ENCODE measurements around the gene XKR7. TPM values are rescaled to one million over a fixed set of nuclear protein-coding genes. Genes with fewer than 3 reads are reported as not detected.
A peak's percentile ranks its signal among the peaks of the same experiment; 100 is the strongest.

The XKR7 gene
- polyA plus RNA-seq, 3 donors from 2014 or later: not detected

DNA sequence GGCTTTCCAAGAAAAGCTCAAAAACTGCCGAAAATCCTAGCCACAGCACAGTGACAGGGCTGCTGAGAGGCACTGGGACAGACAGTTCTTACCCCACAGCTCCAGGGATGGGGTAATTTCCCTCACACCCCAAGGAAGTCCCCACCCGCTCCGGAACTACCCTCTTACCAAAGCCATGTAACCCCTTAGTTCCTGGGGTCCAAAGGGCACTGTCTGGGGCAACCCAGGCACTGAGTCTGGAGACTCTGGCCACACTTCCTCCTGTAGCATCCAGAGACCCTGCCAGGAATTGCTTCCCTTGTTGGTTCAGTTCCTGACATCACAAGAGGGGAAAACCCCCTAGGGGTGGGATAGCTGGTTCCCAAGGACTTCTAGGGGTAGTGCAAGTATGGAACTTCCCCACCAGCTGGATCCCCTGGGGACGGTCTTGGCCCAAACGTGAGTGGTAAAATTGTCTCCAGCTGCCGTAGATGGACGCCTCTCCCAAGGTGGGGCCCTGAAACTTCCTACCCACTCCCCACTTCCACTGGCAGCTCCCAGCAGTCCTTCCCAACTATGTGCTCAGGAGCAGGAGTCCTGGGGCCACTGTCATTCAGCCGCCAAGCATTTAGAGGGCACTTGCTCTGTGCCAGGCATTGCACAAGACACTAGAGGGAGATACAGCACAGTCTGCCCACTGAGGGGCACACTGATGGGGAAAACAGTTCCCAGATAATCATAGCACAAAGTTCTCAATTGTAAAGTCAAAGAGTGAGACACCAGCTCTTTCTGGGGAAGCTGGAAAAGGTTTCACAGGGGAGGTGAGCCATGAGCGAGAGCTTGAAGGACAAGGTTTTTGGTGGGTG, 66.9 kb downstream of the XKR7 start:
- Mint-ChIP-seq H3K27ac (no peak overlapping the region), H3K4me3 (no peak overlapping the region), H3K4me1 (no peaks in the 10 kb centered on the region), H3K27me3 (ENCODE audit: low read depth in 3 of 3) (peaks cover 5 to 19% (median 12%) of the 10 kb centered on the region in 3 donors), H3K9me3 (no peaks in the 10 kb centered on the region), H3K36me3 (no peaks in the 10 kb centered on the region)
- no peak for DNase-seq

GRCh38 chr20:32035426-32035779, 67.5 kb downstream of the XKR7 start:
- no peak for DNase-seq
- Mint-ChIP-seq H3K4me3 (no peak overlapping the region), H3K36me3 (no peaks in the 10 kb centered on the region), H3K9me3 (no peaks in the 10 kb centered on the region), H3K27me3 (ENCODE audit: low read depth in 3 of 3) (peaks cover 5 to 19% (median 12%) of the 10 kb centered on the region in 3 donors), H3K4me1 (no peaks in the 10 kb centered on the region), H3K27ac (no peak overlapping the region)

DNA sequence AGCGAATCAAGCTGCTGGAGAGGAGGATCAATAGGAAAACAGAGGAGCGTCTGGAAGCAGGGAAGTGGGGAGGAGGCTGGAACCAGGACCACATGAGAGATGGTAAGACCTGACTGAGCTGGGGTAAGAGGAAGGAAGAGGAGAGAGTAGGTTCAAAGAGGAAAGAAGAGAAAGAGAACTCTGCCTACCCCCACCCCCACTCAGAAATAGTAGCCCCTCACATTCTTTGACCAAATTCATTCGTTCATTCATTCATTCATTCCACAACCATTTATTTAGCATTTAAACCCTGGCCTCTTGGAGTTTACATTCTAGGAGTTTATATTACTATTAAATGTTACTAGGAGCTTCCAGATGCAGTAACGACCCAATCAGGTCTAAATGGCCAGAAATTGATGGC, 68.3 kb downstream of the XKR7 start:
- H3K4me1 Mint-ChIP-seq: no peaks in the 10 kb centered on the region
- no peaks in the 10 kb centered on the region for H3K9me3 Mint-ChIP-seq
- H3K4me3 Mint-ChIP-seq: no peak overlapping the region
- H3K36me3 Mint-ChIP-seq: no peaks in the 10 kb centered on the region
- peaks cover 5 to 19% (median 15%) of the 10 kb centered on the region in 3 donors for H3K27me3 Mint-ChIP-seq (ENCODE audit: low read depth in 3 of 3)
- H3K27ac Mint-ChIP-seq: no peak overlapping the region
- no peak for DNase-seq

DNA sequence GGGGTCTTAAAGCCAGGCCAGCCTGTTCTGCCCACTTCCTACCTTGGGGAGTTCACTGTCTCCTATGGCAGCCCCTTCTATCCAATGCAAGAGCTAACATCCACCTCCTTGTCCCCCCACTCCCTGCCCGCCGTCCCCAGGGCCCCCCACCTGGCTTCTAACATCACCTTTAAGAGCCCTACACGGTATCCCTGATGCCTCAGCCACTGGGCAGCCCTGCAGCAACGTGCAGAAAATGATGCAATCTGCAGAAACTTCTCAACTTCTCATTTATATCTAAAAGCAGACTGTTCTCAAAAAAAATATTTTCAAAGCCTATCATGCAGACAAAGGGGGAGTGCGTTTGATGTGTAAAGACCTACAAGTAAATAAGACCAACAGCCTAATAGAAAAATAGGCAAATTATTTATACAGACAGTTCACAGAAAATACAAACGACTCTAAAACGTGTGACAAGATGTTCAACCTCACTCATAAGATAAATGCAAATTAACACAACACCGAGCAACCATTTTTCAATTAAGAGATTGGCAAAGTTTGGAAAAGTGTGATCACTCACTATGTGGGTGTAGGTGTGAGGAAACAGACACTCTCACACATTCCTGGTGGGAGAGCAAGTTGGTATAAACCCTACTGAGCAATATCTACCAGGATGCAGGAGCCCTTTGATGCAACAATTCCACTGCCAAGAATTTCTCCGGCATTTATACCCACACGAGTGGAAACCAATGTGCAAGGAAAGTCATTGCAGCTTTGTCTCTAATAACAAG, 69.0 kb downstream of the XKR7 start:
- Mint-ChIP-seq H3K36me3 (no peaks in the 10 kb centered on the region), H3K9me3 (no peaks in the 10 kb centered on the region), H3K4me3 (no peak overlapping the region), H3K4me1 (no peaks in the 10 kb centered on the region), H3K27me3 (ENCODE audit: low read depth in 3 of 3) (peaks cover 5 to 17% (median 16%) of the 10 kb centered on the region in 3 donors), H3K27ac (no peak overlapping the region)
- DNase-seq: no peak

DNA sequence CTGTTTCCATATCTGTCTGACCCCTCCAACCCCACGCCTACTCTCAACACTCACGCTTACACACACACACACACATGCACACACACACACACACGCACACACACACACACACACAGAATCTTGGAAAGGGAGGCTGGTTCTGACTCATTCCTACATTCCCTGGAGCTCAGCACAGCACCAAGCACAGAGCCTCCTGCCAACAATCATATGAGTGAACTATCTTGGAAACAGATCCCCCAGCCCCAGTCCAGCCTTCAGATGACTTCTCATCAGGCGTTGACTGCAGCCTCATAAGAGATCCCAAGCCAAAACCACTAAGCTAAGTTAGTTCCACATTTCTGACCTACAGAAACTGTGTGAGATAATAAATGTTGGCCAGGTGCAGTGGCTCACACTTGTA, 70.0 kb downstream of the XKR7 start:
- no peaks in the 10 kb centered on the region for H3K4me1 Mint-ChIP-seq

GRCh38 chr20:32040142-32040953, 72.4 kb downstream of the XKR7 start:
- peaks cover 8 to 17% (median 9%) of the 10 kb centered on the region in 3 donors for H3K27me3 Mint-ChIP-seq (ENCODE audit: low read depth in 3 of 3)
- H3K4me3 Mint-ChIP-seq: no peak overlapping the region
- H3K27ac Mint-ChIP-seq: no peak overlapping the region

More for the DNA sequence above, 70.0 kb downstream of the XKR7 start:
- H3K27me3 Mint-ChIP-seq (ENCODE audit: low read depth in 3 of 3): peaks cover 8 to 15% (median 12%) of the 10 kb centered on the region in 3 donors
- no peak overlapping the region for H3K27ac Mint-ChIP-seq
- H3K36me3 Mint-ChIP-seq: no peaks in the 10 kb centered on the region
- no peak overlapping the region for H3K4me3 Mint-ChIP-seq
- no peaks in the 10 kb centered on the region for H3K9me3 Mint-ChIP-seq
- no peak for DNase-seq

DNA sequence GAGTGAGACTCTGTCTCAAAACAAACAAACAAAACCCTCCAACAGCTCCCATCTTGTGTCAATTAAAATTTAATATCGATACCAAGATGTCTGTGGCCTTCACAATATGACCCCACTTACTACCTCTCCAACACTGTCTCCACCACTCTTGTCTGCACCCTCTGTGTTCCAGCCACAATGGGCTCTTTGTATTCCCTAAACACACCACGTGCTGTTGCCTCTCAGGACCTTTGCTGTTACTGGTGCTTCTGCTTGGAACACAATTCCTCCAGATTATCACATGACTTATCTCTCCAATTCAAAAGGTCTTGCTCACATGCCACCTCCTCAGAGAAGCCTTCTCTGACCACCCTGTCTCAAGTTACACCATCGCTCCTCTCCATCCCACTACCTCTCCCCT, 78.0 kb downstream of the XKR7 start:
- H3K36me3 Mint-ChIP-seq: no peaks in the 10 kb centered on the region
- peaks cover 5 to 18% (median 14%) of the 10 kb centered on the region in 3 donors for H3K27me3 Mint-ChIP-seq (ENCODE audit: low read depth in 3 of 3)
- no peak overlapping the region for H3K4me3 Mint-ChIP-seq
- no peaks in the 10 kb centered on the region for H3K9me3 Mint-ChIP-seq
- H3K4me1 Mint-ChIP-seq: peaks cover 4 to 5% of the 10 kb centered on the region in 2 donors
- DNase-seq: no peak
- no peak overlapping the region for H3K27ac Mint-ChIP-seq

More at GRCh38 chr20:32040142-32040953, 72.4 kb downstream of the XKR7 start:
- H3K9me3 Mint-ChIP-seq: no peaks in the 10 kb centered on the region
- no peaks in the 10 kb centered on the region for H3K4me1 Mint-ChIP-seq
- no peaks in the 10 kb centered on the region for H3K36me3 Mint-ChIP-seq
- DNase-seq: no peak

- no peak overlapping the region for H3K4me3 Mint-ChIP-seq
- peaks cover 10 to 24% (median 22%) of the 10 kb centered on the region in 3 donors for H3K27me3 Mint-ChIP-seq (ENCODE audit: low read depth in 3 of 3)
- no peaks in the 10 kb centered on the region for H3K36me3 Mint-ChIP-seq
These were observed 82.4 kb downstream of the XKR7 start for GRCh38 chr20:32050324-32050841.

DNA sequence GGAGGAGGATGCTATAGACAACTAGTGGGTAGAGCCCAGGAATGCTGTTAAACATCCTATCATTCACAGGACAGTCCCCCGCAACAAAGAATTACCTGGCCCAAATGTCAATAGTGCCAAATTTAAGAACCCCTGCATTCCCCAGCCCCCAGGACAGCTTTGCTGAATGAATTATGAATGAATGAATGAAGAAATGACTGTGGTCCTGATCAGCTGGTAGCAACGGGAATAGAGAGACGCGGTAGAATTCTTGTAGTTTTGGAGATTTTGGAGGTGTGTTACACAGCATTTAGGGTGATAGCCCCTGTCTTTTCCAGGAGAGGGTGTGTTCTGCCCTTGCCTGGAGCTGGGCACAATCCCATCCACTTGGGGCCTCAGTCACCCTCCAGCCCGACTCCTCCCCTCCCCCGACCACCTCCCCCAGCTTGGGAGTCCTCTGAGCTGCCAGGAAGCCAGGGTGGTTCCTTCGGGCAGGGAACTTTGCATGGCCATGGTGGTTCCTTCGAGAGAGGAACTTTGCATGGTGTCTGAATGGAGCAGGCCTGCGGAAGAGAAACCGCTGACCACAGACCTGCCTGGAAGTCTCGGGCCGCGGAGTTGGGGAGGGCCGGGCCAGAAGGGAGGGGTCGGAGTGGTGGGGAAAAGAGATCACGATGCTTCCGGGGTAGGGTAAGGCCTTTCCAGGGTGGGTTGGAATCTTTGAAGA, 83.1 kb downstream of the XKR7 start:
- no peaks in the 10 kb centered on the region for H3K9me3 Mint-ChIP-seq
- H3K4me3 Mint-ChIP-seq: peak overlapping the region in 4 of 5 donors; percentile 46 to 76 (median 60)
- H3K27me3 Mint-ChIP-seq (ENCODE audit: low read depth in 3 of 3): peaks cover 10 to 26% (median 22%) of the 10 kb centered on the region in 3 donors
- no peak overlapping the region for H3K27ac Mint-ChIP-seq
- no peak for DNase-seq
- no peaks in the 10 kb centered on the region for H3K36me3 Mint-ChIP-seq
- H3K4me1 Mint-ChIP-seq: peaks cover 18 to 23% of the 10 kb centered on the region in 2 donors

More at GRCh38 chr20:32050324-32050841, 82.4 kb downstream of the XKR7 start:
- Mint-ChIP-seq H3K9me3 (no peaks in the 10 kb centered on the region), H3K4me1 (peaks cover 18 to 23% of the 10 kb centered on the region in 2 donors), H3K27ac (no peak overlapping the region)
- no peak for DNase-seq

- H3K27ac Mint-ChIP-seq: peak overlapping the region in 1 of 6 donors; percentile 23
These were observed 83.8 kb downstream of the XKR7 start for GRCh38 chr20:32051720-32052089.

DNA sequence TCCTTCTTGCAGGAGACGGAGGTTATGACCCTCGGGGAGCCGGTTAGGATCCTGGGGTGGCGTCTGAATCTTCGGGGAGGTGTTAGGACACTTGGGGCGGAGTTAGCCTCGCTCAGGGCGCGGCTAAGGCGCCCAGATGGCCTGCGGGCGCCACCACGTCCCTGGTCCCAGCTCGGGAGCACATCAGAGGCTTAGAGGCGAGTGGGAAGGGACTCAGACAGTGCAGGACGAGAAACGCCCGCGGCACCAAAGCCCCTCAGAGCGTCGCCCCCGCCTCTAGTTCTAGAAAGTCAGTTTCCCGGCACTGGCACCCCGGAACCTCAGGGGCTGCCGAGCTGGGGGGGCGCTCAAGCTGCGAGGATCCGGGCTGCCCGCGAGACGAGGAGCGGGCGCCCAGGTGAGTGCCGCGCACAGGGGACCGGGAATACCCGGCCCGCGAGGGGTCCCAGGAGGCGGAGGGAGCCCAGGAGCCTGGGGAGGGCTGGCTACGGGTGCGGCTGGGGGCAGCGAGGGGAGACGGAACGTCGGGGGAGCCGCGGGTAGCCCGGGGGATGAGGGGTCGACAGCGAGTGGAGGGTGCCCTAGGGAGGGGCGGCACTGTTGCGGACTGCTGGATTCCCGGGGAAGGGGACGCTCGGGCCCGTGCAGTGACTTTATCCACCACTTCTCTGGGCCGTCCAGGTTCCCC, 84.3 kb downstream of the XKR7 start, which contains the start of gene HCK:
TSS of gene HCK (plus strand) at position 153 of the 688 bp plus-strand sequence.
- H3K9me3 Mint-ChIP-seq: no peaks in the 10 kb centered on the region
- peak within 1 kb of the TSS; percentile 50 to 76 (median 69) for H3K4me3 Mint-ChIP-seq
- peaks cover 10 to 24% (median 21%) of the 10 kb centered on the region in 3 donors for H3K27me3 Mint-ChIP-seq (ENCODE audit: low read depth in 3 of 3)
- H3K36me3 Mint-ChIP-seq: no peaks in the 10 kb centered on the region
- H3K27ac Mint-ChIP-seq: peak within 1 kb of the TSS in 1 of 6 donors; percentile 23
- H3K4me1 Mint-ChIP-seq: peaks cover 18 to 23% of the 10 kb centered on the region in 2 donors
- DNase-seq: no peak

More at GRCh38 chr20:32051720-32052089, 83.8 kb downstream of the XKR7 start:
- Mint-ChIP-seq H3K27me3 (ENCODE audit: low read depth in 3 of 3) (peaks cover 10 to 24% (median 20%) of the 10 kb centered on the region in 3 donors), H3K4me1 (peaks cover 18 to 23% of the 10 kb centered on the region in 2 donors), H3K9me3 (no peaks in the 10 kb centered on the region), H3K36me3 (no peaks in the 10 kb centered on the region), H3K4me3 (peak overlapping the region; percentile 50 to 76 (median 69))
- DNase-seq: no peak

GRCh38 chr20:32052778-32053362, 84.9 kb downstream of the XKR7 start:
- no peak for DNase-seq
- Mint-ChIP-seq H3K36me3 (no peaks in the 10 kb centered on the region), H3K4me3 (peak overlapping the region in 4 of 5 donors; percentile 4 to 46 (median 24)), H3K27ac (no peak overlapping the region), H3K27me3 (ENCODE audit: low read depth in 3 of 3) (peaks cover 10 to 24% (median 23%) of the 10 kb centered on the region in 3 donors), H3K4me1 (peaks cover 18 to 23% of the 10 kb centered on the region in 2 donors), H3K9me3 (no peaks in the 10 kb centered on the region)
